Osteoblast (primary cell): ENCODE results near the gene SCGB2B2. TPM values are rescaled to one million over a fixed set of nuclear protein-coding genes. Genes with fewer than 3 reads are reported as not detected.

Experiments
- DNase-seq: peaks from one replicate; pipeline ENCODE4 v3.0.0; 2011; ENCODE audit warnings: low spot score, mixed read lengths; ENCODE audit not compliant: insufficient read length; ENCODE audit errors: missing footprints
- H2AFZ ChIP-seq: 2 replicates; pipeline ENCODE4 v1.6.0; 2011; ENCODE audit warnings: mild to moderate bottlenecking, low read length
- H3K27ac ChIP-seq: 2 replicates; pipeline ENCODE4 v1.5.1; 2011; ENCODE audit warnings: mild to moderate bottlenecking, low read depth, low read length, moderate library complexity
- H3K27me3 ChIP-seq: 2 replicates; pipeline ENCODE4 v1.6.0; 2012; ENCODE audit warnings: mild to moderate bottlenecking, control low read depth, inconsistent platforms, low read length, moderate library complexity; ENCODE audit not compliant: insufficient read depth
- H3K36me3 ChIP-seq: 2 replicates; pipeline ENCODE4 v1.5.1; 2011; ENCODE audit warnings: mild to moderate bottlenecking, low read length, control low read depth, moderate library complexity; ENCODE audit not compliant: insufficient read depth
- H3K4me1 ChIP-seq: 2 replicates; pipeline ENCODE4 v1.5.1; 2011; ENCODE audit warnings: mild to moderate bottlenecking, low read length, control low read depth, moderate library complexity; ENCODE audit not compliant: insufficient read depth
- H3K4me2 ChIP-seq: 2 replicates; pipeline ENCODE4 v1.6.0; 2011; ENCODE audit warnings: mild to moderate bottlenecking, low read length; ENCODE audit not compliant: insufficient read depth
- H3K4me3 ChIP-seq: fragments of 200-600 bp; sonication (generic); 3 replicates; pipeline ENCODE4 v1.5.1; 2012; ENCODE audit warnings: mild to moderate bottlenecking, low read length, inconsistent platforms; ENCODE audit not compliant: insufficient read depth
- H3K79me2 ChIP-seq: 2 replicates; pipeline ENCODE4 v1.6.0; 2012; ENCODE audit warnings: mild to moderate bottlenecking, low read length, control low read depth, inconsistent platforms; ENCODE audit not compliant: insufficient read depth
- H3K9me3 ChIP-seq: 2 replicates; pipeline ENCODE4 v1.5.1; 2011; ENCODE audit warnings: low read depth, low read length, control low read depth
- H4K20me1 ChIP-seq: 2 replicates; pipeline ENCODE4 v1.6.0; 2012; ENCODE audit warnings: mild to moderate bottlenecking, low read length, control low read depth; ENCODE audit not compliant: insufficient read depth
- CTCF ChIP-seq: IDR thresholded peaks from 2 replicates; pipeline ENCODE4 v1.5.1; 2011; ENCODE audit warnings: mild to moderate bottlenecking, low read depth, low read length, moderate library complexity; ENCODE audit errors: extremely low read depth
- total RNA-seq: library from RNA; depleted of rRNA; stranded (reverse); fragments of >200 nt; gene quantifications from 2 replicates; pipeline ENCODE4 v1.2.3, GENCODE V29; 2012

The SCGB2B2 gene
- total RNA-seq = 0.29 and 0.36 TPM in 2 replicates

- Histone ChIP-seq H3K36me3 (peaks cover 30% of the 10 kb centered on the region), H3K27me3 (no peaks in the 10 kb centered on the region), H3K27ac (peak within 1 kb of the TSS; percentile 95), H3K9me3 (peaks cover under 1% of the 10 kb centered on the region), H3K4me2 (peak within 1 kb of the TSS; percentile 96), H3K79me2 (peaks cover 15% of the 10 kb centered on the region), H3K4me3 (peak within 1 kb of the TSS; percentile 92), H2AFZ (peak within 1 kb of the TSS; percentile 99), H3K4me1 (peaks cover 10% of the 10 kb centered on the region), H4K20me1 (no peaks in the 10 kb centered on the region)
- no peak for TF ChIP-seq CTCF
- peak; percentile 93 for DNase-seq
These were observed at the start of gene SCGB2B2 for GRCh38 chr19:34676697-34677385. Gene SCGB2B2, minus strand, starts transcription at chr19:34677159. Its CDS starts 82,596 bp downstream, at chr19:34594563.

- H4K20me1 ChIP-seq = no peaks in the 10 kb centered on the region
- H2AFZ ChIP-seq = no peak overlapping the region
- H3K4me1 ChIP-seq = no peaks in the 10 kb centered on the region
- TF ChIP-seq CTCF = no peak
- H3K27me3 ChIP-seq = peaks cover 8% of the 10 kb centered on the region
- no peaks in the 10 kb centered on the region for H3K36me3 ChIP-seq
- no peak overlapping the region for H3K4me2 ChIP-seq
- H3K4me3 ChIP-seq = no peak overlapping the region
- H3K27ac ChIP-seq = no peak overlapping the region
- DNase-seq = no peak
- H3K79me2 ChIP-seq = no peaks in the 10 kb centered on the region
- H3K9me3 ChIP-seq = no peaks in the 10 kb centered on the region
These were observed 48.4 kb upstream of the SCGB2B2 start for GRCh38 chr19:34725400-34725799.

GRCh38 chr19:34722353-34722752, 45.4 kb upstream of the SCGB2B2 start:
- no peak overlapping the region for H3K4me2 ChIP-seq
- TF ChIP-seq CTCF = no peak

GRCh38 chr19:34715357-34715756, 38.4 kb upstream of the SCGB2B2 start:
- no peaks in the 10 kb centered on the region for H3K79me2 ChIP-seq
- H2AFZ ChIP-seq = no peak overlapping the region
- H3K36me3 ChIP-seq = no peaks in the 10 kb centered on the region
- peaks cover 4% of the 10 kb centered on the region for H3K9me3 ChIP-seq
- H3K4me3 ChIP-seq = no peak overlapping the region
- no peak overlapping the region for H3K27ac ChIP-seq
- DNase-seq = no peak
- no peak overlapping the region for H3K4me2 ChIP-seq
- no peaks in the 10 kb centered on the region for H4K20me1 ChIP-seq
- H3K27me3 ChIP-seq = no peaks in the 10 kb centered on the region
- no peak for TF ChIP-seq CTCF
- no peaks in the 10 kb centered on the region for H3K4me1 ChIP-seq

More at GRCh38 chr19:34722353-34722752, 45.4 kb upstream of the SCGB2B2 start:
- Histone ChIP-seq H4K20me1 (no peaks in the 10 kb centered on the region), H3K27ac (no peak overlapping the region), H3K4me3 (no peak overlapping the region), H3K79me2 (no peaks in the 10 kb centered on the region), H2AFZ (no peak overlapping the region), H3K4me1 (no peaks in the 10 kb centered on the region), H3K27me3 (peaks cover 8% of the 10 kb centered on the region), H3K36me3 (no peaks in the 10 kb centered on the region), H3K9me3 (no peaks in the 10 kb centered on the region)
- DNase-seq = no peak
